Sigmoid colon (tissue), 7 donors: Measurements from ENCODE around the gene ODC1. TPM values are rescaled to one million over a fixed set of nuclear protein-coding genes. Genes with fewer than 3 reads are reported as not detected.
A peak's percentile ranks its signal among the peaks of the same experiment; 100 is the strongest.
"Not testable (repeated sequence)": the region's sequence is repeated elsewhere in the genome, so short reads cannot be mapped to it uniquely, and the experiment has no call there.

ENCODE experiments used
- DNase-seq: peaks from one replicate; pipeline ENCODE4 v3.0.0-alpha.2; 2019
- H3K27ac ChIP-seq, 4 donors: fragments of 200-600 bp; sonication (generic); one replicate each; pipeline ENCODE4 v1.5.1; 2016 to 2019; ENCODE audit warnings: mild to moderate bottlenecking in 1 of 4
- H3K27me3 ChIP-seq, 3 donors: fragments of 200-600 bp; sonication (generic); one replicate each; pipeline ENCODE4 v1.5.1; 2019; ENCODE audit warnings: mild to moderate bottlenecking in 1 of 3
- H3K36me3 ChIP-seq, 4 donors: fragments of 200-600 bp; sonication (generic); one replicate each; pipeline ENCODE4 v1.5.1; 2016 to 2019
- H3K4me1 ChIP-seq, 4 donors: fragments of 200-600 bp; sonication (generic); one replicate each; pipeline ENCODE4 v1.5.1; 2017 to 2019
- H3K4me3 ChIP-seq, 4 donors: fragments of 200-600 bp; sonication (generic); one replicate each; pipeline ENCODE4 v1.5.1; 2017 to 2019; ENCODE audit warnings: mild to moderate bottlenecking in 2 of 4, moderate library complexity in 1 of 4
- H3K9me3 ChIP-seq, 4 donors: fragments of 200-600 bp in 3 of 4; sonication (generic) in 3 of 4; one replicate each; pipeline versions ENCODE4 v1.5.1 to v1.6.1; 2013 to 2019
- CTCF ChIP-seq, 4 experiments: fragments of 450-650 bp in 3 of 4; fragments of 200-600 bp in 1 of 4; IDR thresholded peaks; one replicate each; pipeline ENCODE4 v1.5.1; 2016 to 2019; ENCODE audit warnings: antibody characterized with exemption in 4 of 4, mild to moderate bottlenecking in 3 of 4, moderate library complexity in 2 of 4
- EP300 ChIP-seq, 4 donors: sonication (generic); formaldehyde crosslinking; IDR thresholded peaks; one replicate each; pipeline ENCODE4 v1.6.1; 2017; ENCODE audit warnings: antibody characterized with exemption in 4 of 4
- POLR2A ChIP-seq, 2 donors: fragments of 450-650 bp; IDR thresholded peaks; one replicate each; pipeline ENCODE4 v1.6.1; 2016; ENCODE audit warnings: antibody characterized with exemption in 2 of 2, mild to moderate bottlenecking in 2 of 2, moderate library complexity in 2 of 2
- POLR2AphosphoS5 ChIP-seq, 4 donors: sonication (generic); formaldehyde crosslinking; IDR thresholded peaks; one replicate each; pipeline ENCODE4 v1.6.1; 2017; ENCODE audit warnings: antibody characterized with exemption in 4 of 4
- WGBS, 2 donors: extraction: QIAGEN DNeasy Blood & Tissue Kit; methylation state at CpG; one replicate each; pipeline ENCODE4 v1.1.7; 2013; 5-methylcytosine and 5-hydroxymethylcytosine counted together
- intact Hi-C: fragments of 100-400 bp; cut with DNase I; formaldehyde crosslinking; loops from one replicate; pipeline ENCODE4 v1.15.1; 2023
- polyA plus RNA-seq, 3 donors: library from polyadenylated mRNA; stranded (reverse); fragments of 200-250 nt; gene quantifications; one replicate each; pipeline ENCODE4 v1.2.3, GENCODE V29; 2013
- total RNA-seq, 4 donors: library from RNA; depleted of rRNA; stranded (reverse); fragments of >200 nt; gene quantifications; one replicate each; pipeline ENCODE4 v1.1.0, GENCODE V29; 2016
- donor health status: healthy with polysubstance abuse.
- donor health status: Bipolar disorder and iron deficiency.
- donor health status: healthy.

ODC1 gene
- total and polyA plus RNA-seq, 7 donors, result 34.8 to 88.2 (median 54.3) TPM

GRCh38 chr2:10446631-10447030 lies 1.5 kb downstream of the ODC1 start:
- Histone ChIP-seq H3K4me1 (peaks cover 0 to 46% (median 32%) of the 10 kb centered on the region in 4 donors), H3K27me3 (no peaks in the 10 kb centered on the region), H3K9me3 (no peaks in the 10 kb centered on the region), H3K4me3 (no peak overlapping the region), H3K36me3 (peaks cover 0 to 36% (median 23%) of the 10 kb centered on the region in 4 donors), H3K27ac (peak overlapping the region in 3 of 4 donors; percentile 90 to 97 (median 97))
- intact Hi-C loops, result loop anchor here (5.0 kb wide), 5 partner anchors 39 to 469 kb away; partner anchors contain the start of genes HPCAL1 and PDIA6
- no peak for DNase-seq
- TF ChIP-seq CTCF (IDR thresholded peaks at IDR 0.05), result no peak
- TF ChIP-seq POLR2A (IDR thresholded peaks at IDR 0.05), result no peak
- no peak for TF ChIP-seq POLR2AphosphoS5 (IDR thresholded peaks at IDR 0.05)
- TF ChIP-seq EP300 (IDR thresholded peaks at IDR 0.05), result no peak
- WGBS, 2 donors, result 67 to 76% methylated on average over 6 of the region's 6 CpGs

GRCh38 chr2:10444463-10444862 lies 3.7 kb downstream of the ODC1 start:
- H3K36me3 ChIP-seq, result peaks cover 10 to 57% (median 41%) of the 10 kb centered on the region in 4 donors
- no peaks in the 10 kb centered on the region for H3K9me3 ChIP-seq
- intact Hi-C loops, result no loop called here
- H3K27ac ChIP-seq, result no peak overlapping the region
- DNase-seq, result no peak
- no peak for TF ChIP-seq EP300 (IDR thresholded peaks at IDR 0.05)
- TF ChIP-seq POLR2A (IDR thresholded peaks at IDR 0.05), result no peak
- no peak for TF ChIP-seq POLR2AphosphoS5 (IDR thresholded peaks at IDR 0.05)
- TF ChIP-seq CTCF (IDR thresholded peaks at IDR 0.05), result no peak
- 86 to 87% methylated on average over 5 of the region's 5 CpGs for WGBS, 2 donors
- no peaks in the 10 kb centered on the region for H3K27me3 ChIP-seq
- H3K4me1 ChIP-seq, result peaks cover 0 to 41% (median 28%) of the 10 kb centered on the region in 4 donors
- no peak overlapping the region for H3K4me3 ChIP-seq

- Histone ChIP-seq H3K4me1 (peaks cover 0 to 30% (median 20%) of the 10 kb centered on the region in 4 donors), H3K36me3 (peaks cover 10 to 62% (median 41%) of the 10 kb centered on the region in 4 donors)
- H3K27ac ChIP-seq, DNase-seq, H3K27me3 ChIP-seq, H3K4me3 ChIP-seq, intact Hi-C loops, H3K9me3 ChIP-seq: not testable (repeated sequence)
- WGBS, 2 donors, result 94 to 97% methylated on average over 2 of the region's 2 CpGs
Observed at GRCh38 chr2:10442469-10443126, 5.5 kb downstream of the ODC1 start.

GRCh38 chr2:10441948-10442347 lies 6.2 kb downstream of the ODC1 start:
- Histone ChIP-seq H3K36me3 (peaks cover 10 to 62% (median 41%) of the 10 kb centered on the region in 4 donors), H3K27ac (no peak overlapping the region), H3K27me3 (no peaks in the 10 kb centered on the region), H3K4me3 (no peak overlapping the region), H3K9me3 (no peaks in the 10 kb centered on the region), H3K4me1 (peaks cover 0 to 24% (median 13%) of the 10 kb centered on the region in 4 donors)
- 91 to 92% methylated on average over 8 of the region's 8 CpGs for WGBS, 2 donors
- DNase-seq, result no peak
- TF ChIP-seq CTCF (IDR thresholded peaks at IDR 0.05), result no peak
- TF ChIP-seq EP300 (IDR thresholded peaks at IDR 0.05), result no peak
- TF ChIP-seq POLR2A (IDR thresholded peaks at IDR 0.05), result no peak
- TF ChIP-seq POLR2AphosphoS5 (IDR thresholded peaks at IDR 0.05), result no peak
- intact Hi-C loops, result no loop called here

GRCh38 chr2:10440736-10441135 lies 7.4 kb downstream of the ODC1 start:
- Histone ChIP-seq H3K4me3 (no peak overlapping the region), H3K9me3 (no peaks in the 10 kb centered on the region), H3K27me3 (no peaks in the 10 kb centered on the region), H3K4me1 (peaks cover 0 to 12% (median 5%) of the 10 kb centered on the region in 4 donors), H3K27ac (no peak overlapping the region), H3K36me3 (peaks cover 10 to 62% (median 41%) of the 10 kb centered on the region in 4 donors)
- 87 to 97% methylated on average over 6 of the region's 6 CpGs for WGBS, 2 donors
- DNase-seq, result no peak
- TF ChIP-seq POLR2AphosphoS5 (IDR thresholded peaks at IDR 0.05) (no peak), POLR2A (IDR thresholded peaks at IDR 0.05) (no peak), CTCF (IDR thresholded peaks at IDR 0.05) (no peak), EP300 (IDR thresholded peaks at IDR 0.05) (no peak)
- intact Hi-C loops, result no loop called here
